ENCODE data around the gene MYOCOS. TPM values are rescaled to one million over a fixed set of nuclear protein-coding genes. Genes with fewer than 3 reads are reported as not detected.

The MYOCOS gene, protein sequence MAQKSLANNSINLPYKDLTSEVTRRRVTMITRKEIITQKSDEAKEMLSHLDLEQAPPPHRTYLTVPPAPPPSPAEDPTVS
- total RNA-seq (under 1 TPM; 0.47 to 0.70 TPM), polyA plus RNA-seq (not detected), total RNA-seq (0 to 0.95 (median 0.22) reads per million in 6 experiments)

DNA sequence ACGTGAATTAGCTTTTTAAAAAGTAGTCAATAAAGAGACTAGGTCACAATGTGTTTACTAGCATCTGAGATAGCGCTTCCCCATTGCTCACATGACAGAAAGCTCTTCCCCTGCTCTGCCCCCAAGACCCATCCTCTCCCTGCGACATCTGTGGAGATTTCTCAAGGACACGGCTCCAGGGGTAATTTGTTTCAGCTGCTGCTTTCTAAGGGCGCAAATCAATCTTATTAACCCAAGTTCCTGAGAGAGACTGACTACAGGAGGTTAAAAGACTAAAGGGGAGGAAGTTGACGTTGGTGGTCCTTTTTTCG is at the start of gene MYOCOS:
MYOCOS (plus strand) TSS at position 92 of the 311 bp plus-strand sequence. CDS start 1,641 bp downstream, outside the sequence.
- POLR2A ChIA-PET, result no interaction called here
- no peaks in the 10 kb centered on the region for H3K4me1 Mint-ChIP-seq
- DNase-seq (no peak), ATAC-seq (no peak)
- H3K36me3 Mint-ChIP-seq, result no peaks in the 10 kb centered on the region
- H3K27me3 Mint-ChIP-seq, result peaks cover 0 to 15% (median 3%) of the 10 kb centered on the region in 5 donors
- no peak within 1 kb of the TSS for H3K4me3 Mint-ChIP-seq
- H3K27ac Mint-ChIP-seq, result peak within 1 kb of the TSS in 1 of 10 donors; percentile 77
- H3K9me3 Mint-ChIP-seq, result no peaks in the 10 kb centered on the region

DNA sequence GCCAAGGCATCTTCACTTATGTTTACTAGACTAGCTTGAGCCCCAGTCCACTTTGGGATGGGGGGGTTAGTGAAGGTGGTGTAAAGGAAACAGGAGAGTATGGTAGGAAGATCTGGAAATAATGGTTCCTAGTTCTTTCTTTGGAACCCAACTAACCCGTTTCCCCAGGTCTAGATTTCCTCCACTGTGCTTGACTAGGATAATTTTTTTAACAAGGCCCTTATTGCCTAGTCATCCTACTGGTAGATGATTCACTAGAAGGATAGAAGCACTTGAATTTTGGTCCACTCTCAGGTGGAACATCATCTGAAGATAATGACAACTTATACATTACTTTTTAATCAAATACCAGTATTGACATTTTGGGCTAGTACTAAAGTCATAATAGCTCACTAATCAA is 45.9 kb upstream of the MYOCOS start:
- POLR2A ChIA-PET, result no interaction called here
- peak overlapping the region in 4 of 10 donors; percentile 18 to 83 (median 32) for H3K27ac Mint-ChIP-seq
- H3K36me3 Mint-ChIP-seq, result peaks cover 0 to 87% (median 20%) of the 10 kb centered on the region in 3 donors

DNA sequence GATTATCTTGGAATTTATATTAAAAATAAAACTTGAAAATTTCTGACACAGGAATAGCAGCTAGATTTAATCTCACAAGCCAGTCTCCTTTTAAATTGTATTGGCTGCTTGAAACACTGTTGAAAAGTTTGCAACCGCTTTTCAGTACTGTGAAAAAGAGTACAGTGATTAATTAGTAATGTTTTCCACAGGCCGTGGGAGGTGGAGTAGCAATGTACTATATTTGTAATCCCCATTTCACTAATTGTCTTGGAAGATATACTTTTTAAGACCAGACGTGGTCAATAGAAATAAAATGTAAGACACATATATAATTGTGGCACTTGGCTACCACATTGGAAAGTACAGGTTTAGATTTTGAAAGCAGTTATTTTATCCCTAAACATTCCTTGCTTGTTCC is 40.8 kb upstream of the MYOCOS start:
- no peaks in the 10 kb centered on the region for H3K27me3 Mint-ChIP-seq
- H3K9me3 Mint-ChIP-seq, result no peaks in the 10 kb centered on the region
- H3K4me3 Mint-ChIP-seq, result no peak overlapping the region
- ATAC-seq, result no peak
- DNase-seq, result no peak
- H3K36me3 Mint-ChIP-seq, result peaks cover 0 to 90% (median 24%) of the 10 kb centered on the region in 3 donors
- H3K27ac Mint-ChIP-seq, result peak overlapping the region in 4 of 10 donors; percentile 18 to 60 (median 36)
- POLR2A ChIA-PET, result no interaction called here
- H3K4me1 Mint-ChIP-seq, result peaks cover 0 to 19% (median 7%) of the 10 kb centered on the region in 4 donors

More for the DNA sequence above, 45.9 kb upstream of the MYOCOS start:
- Mint-ChIP-seq H3K4me1 (peaks cover 0 to 13% (median 7%) of the 10 kb centered on the region in 4 donors), H3K4me3 (no peak overlapping the region), H3K9me3 (no peaks in the 10 kb centered on the region), H3K27me3 (no peaks in the 10 kb centered on the region)
- DNase-seq (no peak), ATAC-seq (no peak)

DNA sequence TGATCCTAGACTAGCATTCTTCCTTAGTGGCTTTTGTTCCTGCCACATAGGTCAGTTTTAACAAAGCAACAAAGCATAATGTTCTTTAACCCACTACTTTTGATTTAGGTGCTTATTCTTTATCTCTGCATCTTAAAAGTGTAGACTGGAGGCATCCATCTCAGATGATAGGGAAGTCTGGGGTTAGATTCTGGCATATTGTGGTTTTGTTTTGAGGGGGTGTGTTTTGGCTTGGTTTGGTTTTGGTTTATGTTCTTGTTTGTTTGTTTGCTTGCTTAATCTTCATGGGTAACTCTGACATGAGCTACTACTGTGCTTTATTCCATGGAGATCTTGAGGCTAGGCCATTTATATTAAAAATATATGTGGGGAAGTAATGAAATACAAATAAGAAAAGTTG is 40.3 kb upstream of the MYOCOS start:
- no peak for ATAC-seq
- Mint-ChIP-seq H3K36me3 (peaks cover 0 to 90% (median 26%) of the 10 kb centered on the region in 3 donors), H3K9me3 (no peaks in the 10 kb centered on the region), H3K4me3 (no peak overlapping the region), H3K27ac (peak overlapping the region in 7 of 10 donors; percentile 5 to 53 (median 19)), H3K4me1 (peaks cover 0 to 19% (median 7%) of the 10 kb centered on the region in 4 donors), H3K27me3 (no peaks in the 10 kb centered on the region)
- DNase-seq, result no peak
- POLR2A ChIA-PET, result no interaction called here

DNA sequence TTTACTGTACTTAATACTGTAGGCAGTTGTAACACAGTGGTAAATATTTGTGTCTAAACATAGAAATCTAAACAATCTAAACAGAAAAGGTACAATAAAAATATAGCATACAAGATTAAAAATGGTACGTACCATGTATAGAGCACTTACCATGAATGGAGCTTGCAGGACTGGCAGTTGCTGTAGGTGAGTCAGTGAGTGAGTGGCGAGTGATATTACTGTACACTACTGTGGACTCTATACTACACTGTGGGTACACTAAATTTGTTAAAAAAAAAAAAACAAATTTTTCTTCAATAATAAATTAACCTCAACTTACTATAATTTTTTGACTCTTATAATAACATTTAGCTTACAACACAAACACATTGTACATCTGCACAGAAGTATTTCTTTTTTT is 39.5 kb upstream of the MYOCOS start:
- H3K27me3 Mint-ChIP-seq, result no peaks in the 10 kb centered on the region
- POLR2A ChIA-PET, result interaction anchor here (0.6 to 1.2 kb wide), 2 partner anchors 16 to 160 kb away, joined by 3 read pairs; no protein-coding TSS in a partner anchor
- no peak overlapping the region for H3K4me3 Mint-ChIP-seq
- peaks cover 0 to 90% (median 25%) of the 10 kb centered on the region in 3 donors for H3K36me3 Mint-ChIP-seq
- peaks cover 2 to 19% (median 6%) of the 10 kb centered on the region in 4 donors for H3K4me1 Mint-ChIP-seq
- no peaks in the 10 kb centered on the region for H3K9me3 Mint-ChIP-seq
- DNase-seq (no peak), ATAC-seq (no peak)
- peak overlapping the region in 4 of 10 donors; percentile 5 to 52 (median 28) for H3K27ac Mint-ChIP-seq

DNA sequence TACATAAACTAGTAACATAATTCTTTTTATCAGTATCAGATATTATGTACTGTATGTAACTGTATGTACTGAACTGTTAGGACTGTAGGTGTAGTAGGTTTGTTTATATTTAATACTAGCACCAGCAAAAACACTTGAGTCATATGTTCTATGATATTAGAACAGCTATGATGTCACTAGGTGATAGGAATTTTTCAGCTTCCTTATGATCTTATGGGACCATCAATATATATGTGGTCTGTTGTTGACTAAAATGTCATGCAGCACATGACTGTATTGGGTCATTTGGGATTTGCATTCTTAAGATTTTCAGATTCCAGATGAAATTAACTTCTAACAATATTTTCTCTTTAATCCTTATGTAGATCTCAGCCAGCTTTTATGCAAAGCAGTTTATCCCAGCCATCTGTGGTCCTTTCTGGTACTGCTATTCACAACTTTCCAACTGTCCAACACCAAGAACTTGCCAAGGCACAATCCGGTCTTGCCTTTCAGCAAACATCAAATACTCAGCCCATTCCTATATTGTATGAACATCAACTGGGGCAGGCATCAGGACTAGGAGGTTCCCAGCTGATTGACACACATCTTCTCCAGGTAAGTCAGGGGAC is 38.3 kb upstream of the MYOCOS start:
- peaks cover 2 to 19% (median 6%) of the 10 kb centered on the region in 4 donors for H3K4me1 Mint-ChIP-seq
- no peaks in the 10 kb centered on the region for H3K9me3 Mint-ChIP-seq
- H3K27ac Mint-ChIP-seq, result peak overlapping the region in 5 of 10 donors; percentile 2 to 52 (median 17)
- POLR2A ChIA-PET, result interaction anchor here (1.2 kb wide), 1 partner anchor 159 kb away, joined by 3 read pairs; no protein-coding TSS in a partner anchor
- H3K4me3 Mint-ChIP-seq, result no peak overlapping the region
- peaks cover 0 to 89% (median 25%) of the 10 kb centered on the region in 3 donors for H3K36me3 Mint-ChIP-seq
- ATAC-seq, result no peak
- no peak for DNase-seq
- no peaks in the 10 kb centered on the region for H3K27me3 Mint-ChIP-seq

DNA sequence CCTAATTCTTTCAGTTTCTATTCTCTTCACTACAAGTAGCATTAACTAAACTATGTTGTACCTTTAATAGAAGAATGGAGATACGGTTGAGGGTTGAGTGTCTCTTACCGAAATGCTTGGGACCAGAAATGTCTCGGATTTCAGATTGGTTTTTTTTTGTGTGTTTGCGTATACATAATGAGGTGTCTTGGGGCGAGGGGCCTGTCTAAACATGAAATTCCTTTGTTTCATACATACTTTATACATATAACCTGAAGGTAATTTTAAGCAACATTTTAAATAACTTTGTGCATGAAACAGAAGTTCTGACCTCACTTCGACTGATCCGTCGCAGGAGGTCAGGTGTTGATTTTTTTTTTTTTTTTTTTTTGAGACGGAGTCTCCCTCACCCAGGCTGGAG is 36.3 kb upstream of the MYOCOS start:
- no peak for ATAC-seq
- POLR2A ChIA-PET, result interaction anchor here (0.6 kb wide), 2 partner anchors 28 to 191 kb away, joined by 3 to 6 read pairs; no protein-coding TSS in a partner anchor
- Mint-ChIP-seq H3K36me3 (peaks cover 0 to 90% (median 26%) of the 10 kb centered on the region in 3 donors), H3K27ac (peak overlapping the region in 1 of 10 donors; percentile 8), H3K4me1 (peaks cover 3 to 10% (median 4%) of the 10 kb centered on the region in 4 donors), H3K9me3 (no peaks in the 10 kb centered on the region), H3K27me3 (no peaks in the 10 kb centered on the region), H3K4me3 (no peak overlapping the region)
- no peak for DNase-seq

DNA sequence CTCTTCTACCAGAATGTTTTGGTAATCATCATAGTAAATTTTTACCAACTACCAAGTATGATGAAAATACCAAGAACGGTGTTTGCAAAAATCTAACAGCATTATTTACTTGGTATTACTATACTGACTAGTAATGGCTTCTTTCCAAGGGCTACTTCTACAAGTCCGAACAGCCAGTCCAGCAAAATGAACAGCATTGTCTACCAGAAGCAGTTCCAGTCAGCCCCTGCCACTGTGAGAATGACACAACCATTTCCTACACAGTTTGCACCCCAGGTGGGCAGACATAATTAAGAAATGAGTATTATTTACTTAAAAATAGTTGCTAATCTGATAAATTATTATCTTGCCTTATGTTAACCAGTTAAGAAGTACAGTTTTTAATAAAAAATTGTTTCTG is 33.8 kb upstream of the MYOCOS start:
- Mint-ChIP-seq H3K27ac (peak overlapping the region in 4 of 10 donors; percentile 3 to 52 (median 32)), H3K27me3 (no peaks in the 10 kb centered on the region), H3K9me3 (no peaks in the 10 kb centered on the region), H3K4me1 (peaks cover 0 to 4% (median 0%) of the 10 kb centered on the region in 4 donors), H3K36me3 (peaks cover 0 to 93% (median 45%) of the 10 kb centered on the region in 3 donors), H3K4me3 (no peak overlapping the region)
- DNase-seq, result no peak
- ATAC-seq, result no peak
- POLR2A ChIA-PET, result no interaction called here

DNA sequence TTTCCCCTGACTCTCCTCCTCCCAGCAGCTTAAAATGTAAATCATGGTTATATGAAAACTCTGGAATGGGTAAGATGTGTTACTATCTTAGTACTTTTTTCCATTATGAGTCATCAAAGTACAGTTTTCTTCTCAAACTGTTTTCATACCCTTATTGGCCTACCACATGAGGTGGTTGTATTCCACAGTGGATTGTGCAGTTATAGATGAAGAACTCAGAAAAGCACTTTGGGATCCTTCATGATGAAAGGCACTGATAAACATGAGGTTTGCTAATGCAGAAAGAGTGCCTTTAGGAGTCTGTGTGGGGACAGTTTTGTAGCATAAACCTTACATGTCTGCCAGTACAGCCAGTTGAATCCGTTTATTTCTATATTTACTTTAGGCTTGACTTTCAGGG is 32.0 kb upstream of the MYOCOS start:
- H3K27me3 Mint-ChIP-seq, result no peaks in the 10 kb centered on the region
- H3K27ac Mint-ChIP-seq, result peak overlapping the region in 4 of 10 donors; percentile 19 to 68 (median 48)
- DNase-seq (no peak), ATAC-seq (no peak)
- H3K4me1 Mint-ChIP-seq, result peaks cover 0 to 4% (median 0%) of the 10 kb centered on the region in 4 donors
- no peak overlapping the region for H3K4me3 Mint-ChIP-seq
- POLR2A ChIA-PET, result no interaction called here
- H3K9me3 Mint-ChIP-seq, result no peaks in the 10 kb centered on the region
- H3K36me3 Mint-ChIP-seq, result peaks cover 0 to 92% (median 46%) of the 10 kb centered on the region in 3 donors

DNA sequence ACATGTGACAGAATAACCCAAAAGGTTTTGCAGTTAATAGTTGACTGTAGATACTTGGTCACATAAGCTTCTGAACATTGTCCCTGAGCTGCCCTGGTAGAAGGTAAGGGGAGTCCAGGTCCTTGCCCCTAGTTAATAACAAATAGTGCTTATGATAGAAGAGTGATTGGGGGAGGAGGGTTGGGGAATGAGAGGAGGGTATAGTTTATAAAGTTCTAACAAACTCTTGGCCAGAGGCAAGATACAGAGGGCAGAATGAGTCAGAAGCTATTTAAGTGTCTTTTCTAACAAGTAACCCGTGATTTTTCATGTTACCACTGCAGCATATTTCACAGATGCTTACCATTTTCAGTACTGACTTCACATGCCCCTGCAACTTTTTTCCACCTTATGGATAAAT is 26.7 kb upstream of the MYOCOS start:
- DNase-seq (no peak), ATAC-seq (no peak)
- H3K4me1 Mint-ChIP-seq, result peaks cover 0 to 4% (median under 1%) of the 10 kb centered on the region in 4 donors
- H3K27ac Mint-ChIP-seq, result peak overlapping the region in 5 of 10 donors; percentile 28 to 62 (median 54)
- peaks cover 0 to 43% (median 33%) of the 10 kb centered on the region in 3 donors for H3K36me3 Mint-ChIP-seq
- H3K27me3 Mint-ChIP-seq, result no peaks in the 10 kb centered on the region
- peak overlapping the region in 1 of 10 donors; percentile 10 for H3K4me3 Mint-ChIP-seq
- peaks cover 0 to 9% (median 0%) of the 10 kb centered on the region in 9 donors for H3K9me3 Mint-ChIP-seq
- POLR2A ChIA-PET, result no interaction called here

DNA sequence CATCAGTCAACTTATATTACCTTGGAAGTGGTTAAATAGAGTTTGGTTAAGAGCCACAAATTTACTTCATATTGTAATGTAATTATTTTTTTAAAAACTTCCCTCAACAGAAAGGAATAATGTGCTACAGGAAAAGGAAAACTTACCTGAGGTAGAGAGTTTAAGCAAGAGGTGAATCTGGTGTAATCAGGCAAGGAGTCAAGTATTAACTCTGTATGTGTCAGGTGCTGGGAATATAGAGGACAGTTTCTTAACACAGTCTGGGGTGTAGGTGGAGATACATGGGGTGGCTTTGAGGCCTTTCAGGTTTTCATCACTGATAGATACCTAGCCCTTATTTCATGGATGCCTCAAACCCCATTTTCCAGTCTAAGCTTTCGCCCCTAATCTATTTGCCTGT is 25.9 kb upstream of the MYOCOS start:
- Mint-ChIP-seq H3K4me1 (peaks cover 0 to 4% (median under 1%) of the 10 kb centered on the region in 4 donors), H3K9me3 (peaks cover 0 to 9% (median 0%) of the 10 kb centered on the region in 9 donors), H3K27me3 (no peaks in the 10 kb centered on the region), H3K36me3 (peaks cover 0 to 35% (median 29%) of the 10 kb centered on the region in 3 donors), H3K27ac (peak overlapping the region in 4 of 10 donors; percentile 4 to 15 (median 10)), H3K4me3 (no peak overlapping the region)
- ATAC-seq, result no peak
- POLR2A ChIA-PET, result no interaction called here
- no peak for DNase-seq

DNA sequence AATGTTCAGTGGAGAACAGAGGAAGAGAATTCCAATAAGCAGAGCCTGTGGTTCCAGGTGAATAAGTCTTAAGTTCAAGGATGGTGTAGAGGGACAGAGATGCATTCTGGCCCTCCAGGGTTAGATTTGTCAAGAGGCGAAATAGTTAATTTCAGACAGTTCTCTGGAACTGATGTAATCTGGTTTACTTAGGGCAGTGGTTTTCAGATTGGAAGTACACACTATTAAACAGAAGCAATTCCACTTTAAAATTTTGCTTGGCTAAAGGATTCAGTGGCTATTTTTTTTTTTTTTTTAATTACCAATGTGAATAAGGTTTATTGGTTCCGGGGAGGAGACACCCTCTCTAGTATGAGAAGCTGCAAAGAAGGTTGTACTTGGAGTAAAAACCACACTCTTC is 25.3 kb upstream of the MYOCOS start:
- POLR2A ChIA-PET, result no interaction called here
- Mint-ChIP-seq H3K27ac (peak overlapping the region in 5 of 10 donors; percentile 7 to 30 (median 13)), H3K9me3 (peaks cover 0 to 9% (median 0%) of the 10 kb centered on the region in 9 donors), H3K27me3 (no peaks in the 10 kb centered on the region), H3K36me3 (peaks cover 0 to 29% (median 23%) of the 10 kb centered on the region in 3 donors), H3K4me1 (peaks cover 0 to 8% (median 2%) of the 10 kb centered on the region in 4 donors), H3K4me3 (no peak overlapping the region)
- DNase-seq (no peak), ATAC-seq (no peak)

DNA sequence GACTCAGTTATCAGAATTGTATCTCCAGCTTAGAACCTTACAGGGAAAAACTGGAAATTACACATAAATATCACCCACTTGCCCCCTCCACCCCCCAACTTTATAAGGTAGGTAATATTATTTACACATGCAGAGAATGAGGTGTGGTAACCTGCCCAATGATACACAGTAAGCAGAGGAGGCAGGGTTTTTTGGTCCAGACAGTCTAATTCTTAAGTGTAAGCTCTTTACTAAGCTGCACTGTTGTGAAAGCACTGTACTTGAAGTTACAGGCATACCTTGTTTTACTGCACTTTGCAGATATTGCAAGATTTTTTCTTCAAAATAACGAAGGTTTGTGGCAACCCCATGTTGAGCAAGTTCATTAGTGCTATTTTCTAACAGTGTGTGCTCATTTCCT is 24.8 kb upstream of the MYOCOS start:
- H3K4me3 Mint-ChIP-seq, result no peak overlapping the region
- H3K27me3 Mint-ChIP-seq, result no peaks in the 10 kb centered on the region
- peaks cover 0 to 8% (median 2%) of the 10 kb centered on the region in 4 donors for H3K4me1 Mint-ChIP-seq
- H3K27ac Mint-ChIP-seq, result peak overlapping the region in 2 of 10 donors; percentile 4 to 55
- H3K9me3 Mint-ChIP-seq, result peaks cover 0 to 9% (median 0%) of the 10 kb centered on the region in 9 donors
- peaks cover 0 to 24% (median 20%) of the 10 kb centered on the region in 3 donors for H3K36me3 Mint-ChIP-seq
- DNase-seq (no peak), ATAC-seq (no peak)
- POLR2A ChIA-PET, result no interaction called here

All from naive thymus-derived CD8-positive, alpha-beta T cell (primary cell).